Measurements from ENCODE around the gene ZNF687.

The ZNF687 gene, protein sequence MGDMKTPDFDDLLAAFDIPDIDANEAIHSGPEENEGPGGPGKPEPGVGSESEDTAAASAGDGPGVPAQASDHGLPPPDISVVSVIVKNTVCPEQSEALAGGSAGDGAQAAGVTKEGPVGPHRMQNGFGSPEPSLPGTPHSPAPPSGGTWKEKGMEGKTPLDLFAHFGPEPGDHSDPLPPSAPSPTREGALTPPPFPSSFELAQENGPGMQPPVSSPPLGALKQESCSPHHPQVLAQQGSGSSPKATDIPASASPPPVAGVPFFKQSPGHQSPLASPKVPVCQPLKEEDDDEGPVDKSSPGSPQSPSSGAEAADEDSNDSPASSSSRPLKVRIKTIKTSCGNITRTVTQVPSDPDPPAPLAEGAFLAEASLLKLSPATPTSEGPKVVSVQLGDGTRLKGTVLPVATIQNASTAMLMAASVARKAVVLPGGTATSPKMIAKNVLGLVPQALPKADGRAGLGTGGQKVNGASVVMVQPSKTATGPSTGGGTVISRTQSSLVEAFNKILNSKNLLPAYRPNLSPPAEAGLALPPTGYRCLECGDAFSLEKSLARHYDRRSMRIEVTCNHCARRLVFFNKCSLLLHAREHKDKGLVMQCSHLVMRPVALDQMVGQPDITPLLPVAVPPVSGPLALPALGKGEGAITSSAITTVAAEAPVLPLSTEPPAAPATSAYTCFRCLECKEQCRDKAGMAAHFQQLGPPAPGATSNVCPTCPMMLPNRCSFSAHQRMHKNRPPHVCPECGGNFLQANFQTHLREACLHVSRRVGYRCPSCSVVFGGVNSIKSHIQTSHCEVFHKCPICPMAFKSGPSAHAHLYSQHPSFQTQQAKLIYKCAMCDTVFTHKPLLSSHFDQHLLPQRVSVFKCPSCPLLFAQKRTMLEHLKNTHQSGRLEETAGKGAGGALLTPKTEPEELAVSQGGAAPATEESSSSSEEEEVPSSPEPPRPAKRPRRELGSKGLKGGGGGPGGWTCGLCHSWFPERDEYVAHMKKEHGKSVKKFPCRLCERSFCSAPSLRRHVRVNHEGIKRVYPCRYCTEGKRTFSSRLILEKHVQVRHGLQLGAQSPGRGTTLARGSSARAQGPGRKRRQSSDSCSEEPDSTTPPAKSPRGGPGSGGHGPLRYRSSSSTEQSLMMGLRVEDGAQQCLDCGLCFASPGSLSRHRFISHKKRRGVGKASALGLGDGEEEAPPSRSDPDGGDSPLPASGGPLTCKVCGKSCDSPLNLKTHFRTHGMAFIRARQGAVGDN

DNA sequence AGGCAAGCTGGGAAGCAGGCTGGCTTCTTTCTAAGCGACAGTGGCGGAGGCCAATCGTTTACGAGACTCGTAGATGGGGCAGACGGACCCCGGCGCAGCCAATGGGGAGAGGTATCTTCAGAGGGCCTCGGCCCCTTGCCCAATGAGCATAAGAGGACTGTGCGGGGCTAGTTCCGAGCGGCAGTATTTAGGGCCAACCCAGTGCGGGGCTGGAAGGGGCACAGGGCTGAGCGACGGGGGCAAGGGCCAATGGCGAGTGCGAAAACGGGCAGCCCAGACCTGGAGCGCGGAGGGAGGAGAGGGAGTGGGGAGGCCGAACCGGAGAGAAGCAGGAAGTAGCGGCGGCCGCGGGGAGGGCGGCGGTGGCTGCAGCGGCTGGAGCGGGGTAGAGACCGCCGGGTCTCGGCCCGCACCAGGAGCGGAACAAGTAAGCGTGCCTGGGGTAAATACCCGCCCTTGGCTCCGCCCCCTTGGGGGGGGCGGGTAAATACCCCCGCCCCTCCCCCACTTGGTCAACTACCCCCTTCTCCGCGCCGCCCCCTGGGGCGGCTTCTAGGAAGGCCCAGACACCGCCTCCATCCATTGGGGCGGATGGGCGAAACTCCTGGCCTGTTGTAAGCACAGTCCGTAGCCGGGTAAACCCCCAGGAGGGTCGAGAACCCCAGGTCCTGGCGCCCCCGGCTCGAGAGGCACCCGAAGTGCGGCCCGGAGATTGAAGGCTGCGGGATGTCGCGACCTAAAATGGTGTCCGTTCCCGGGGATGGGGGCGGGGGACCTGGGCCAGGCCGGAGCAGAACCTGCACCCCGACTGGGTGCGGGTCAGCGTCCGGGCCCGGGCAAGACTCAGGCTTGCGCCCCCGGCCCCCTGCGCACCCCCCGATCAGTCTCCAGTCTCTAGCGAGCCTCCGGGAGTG is at the start of gene ZNF687:
Gene ZNF687 (plus strand): TSS at position 331 of the 914 bp plus-strand sequence. CDS start 3,993 bp downstream, outside the sequence.
- TF ChIP-seq, protein P1, sequence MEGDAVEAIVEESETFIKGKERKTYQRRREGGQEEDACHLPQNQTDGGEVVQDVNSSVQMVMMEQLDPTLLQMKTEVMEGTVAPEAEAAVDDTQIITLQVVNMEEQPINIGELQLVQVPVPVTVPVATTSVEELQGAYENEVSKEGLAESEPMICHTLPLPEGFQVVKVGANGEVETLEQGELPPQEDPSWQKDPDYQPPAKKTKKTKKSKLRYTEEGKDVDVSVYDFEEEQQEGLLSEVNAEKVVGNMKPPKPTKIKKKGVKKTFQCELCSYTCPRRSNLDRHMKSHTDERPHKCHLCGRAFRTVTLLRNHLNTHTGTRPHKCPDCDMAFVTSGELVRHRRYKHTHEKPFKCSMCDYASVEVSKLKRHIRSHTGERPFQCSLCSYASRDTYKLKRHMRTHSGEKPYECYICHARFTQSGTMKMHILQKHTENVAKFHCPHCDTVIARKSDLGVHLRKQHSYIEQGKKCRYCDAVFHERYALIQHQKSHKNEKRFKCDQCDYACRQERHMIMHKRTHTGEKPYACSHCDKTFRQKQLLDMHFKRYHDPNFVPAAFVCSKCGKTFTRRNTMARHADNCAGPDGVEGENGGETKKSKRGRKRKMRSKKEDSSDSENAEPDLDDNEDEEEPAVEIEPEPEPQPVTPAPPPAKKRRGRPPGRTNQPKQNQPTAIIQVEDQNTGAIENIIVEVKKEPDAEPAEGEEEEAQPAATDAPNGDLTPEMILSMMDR (IDR thresholded peaks at IDR 0.05; ENCODE audit: unreplicated experiment in 3 of 3), result no peak
- peaks cover 17% of the 10 kb centered on the region for H3K4me1 Mint-ChIP-seq
- H3K36me3 Mint-ChIP-seq (ENCODE audit: low read depth), result peaks cover 16% of the 10 kb centered on the region
- peak within 1 kb of the TSS; percentile 98 to 100 (median 99) for H3K27ac Mint-ChIP-seq
- H3K4me3 Mint-ChIP-seq, result peak within 1 kb of the TSS; percentile 98 to 99 (median 98)
- no peaks in the 10 kb centered on the region for H3K27me3 Mint-ChIP-seq (ENCODE audit: low read depth)
- H3K9me3 Mint-ChIP-seq, result no peaks in the 10 kb centered on the region

DNA sequence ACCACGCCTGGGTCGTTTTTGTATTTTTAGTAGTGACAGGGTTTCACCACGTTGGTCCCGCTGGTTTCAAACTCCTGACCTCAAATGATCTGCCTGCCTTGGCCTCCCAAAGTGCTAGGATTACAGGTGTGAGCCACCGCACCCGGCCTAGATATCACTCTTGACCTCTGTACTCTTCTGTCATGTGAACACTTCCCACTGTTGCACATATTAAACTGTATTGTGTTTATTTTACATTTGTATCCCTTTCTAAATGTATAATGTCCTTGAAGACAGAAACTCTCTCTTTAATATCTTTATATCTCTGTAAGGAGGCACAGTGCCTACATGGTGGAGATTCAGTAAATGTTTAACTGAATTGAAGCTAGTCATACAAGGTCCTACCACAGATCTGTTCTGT is 46.9 kb upstream of the ZNF687 start:
- Mint-ChIP-seq H3K27me3 (ENCODE audit: low read depth) (no peaks in the 10 kb centered on the region), H3K27ac (no peak overlapping the region), H3K4me1 (no peaks in the 10 kb centered on the region), H3K9me3 (no peaks in the 10 kb centered on the region), H3K4me3 (no peak overlapping the region), H3K36me3 (ENCODE audit: low read depth) (peaks cover 88% of the 10 kb centered on the region)
- TF ChIP-seq, protein P1 (IDR thresholded peaks at IDR 0.05; ENCODE audit: unreplicated experiment in 3 of 3), result no peak

DNA sequence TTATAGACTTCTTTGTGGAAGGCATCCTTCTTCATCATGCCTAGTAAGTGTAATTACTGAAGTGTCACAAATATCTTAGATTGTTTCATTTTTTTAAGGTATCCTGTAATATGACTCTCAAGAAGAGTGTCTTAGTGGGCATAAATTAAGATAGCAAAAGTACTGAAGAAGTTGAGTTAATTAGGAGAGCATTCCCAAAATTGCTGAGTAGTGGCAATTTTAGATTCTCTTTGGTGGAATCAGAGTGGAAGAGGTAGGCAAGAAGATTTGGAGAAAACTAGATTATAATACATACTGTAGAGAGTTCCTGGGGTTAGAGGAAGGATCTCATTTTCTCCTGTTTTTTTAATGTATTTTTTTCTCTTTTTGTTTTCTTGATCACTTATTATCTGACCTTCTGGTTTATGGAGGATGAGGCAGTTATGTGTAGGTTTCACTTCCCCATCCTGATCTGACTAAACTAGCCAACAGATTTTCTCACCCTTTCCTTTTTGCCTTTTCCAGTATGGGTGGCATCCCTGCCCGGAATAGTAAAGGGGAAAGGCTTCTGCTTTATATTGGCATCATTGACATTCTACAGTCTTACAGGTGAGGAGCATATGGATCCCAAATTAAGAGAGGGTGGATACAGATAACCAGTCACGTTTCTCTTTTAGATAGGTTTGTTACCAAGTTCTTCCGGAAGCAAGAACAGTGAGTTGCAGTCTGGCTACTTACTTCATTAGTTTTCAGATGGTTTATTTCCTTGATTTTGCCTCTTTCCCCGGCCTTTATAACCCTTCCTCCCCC is 44.2 kb upstream of the ZNF687 start:
- Mint-ChIP-seq H3K4me1 (no peaks in the 10 kb centered on the region), H3K27me3 (ENCODE audit: low read depth) (no peaks in the 10 kb centered on the region), H3K27ac (no peak overlapping the region), H3K36me3 (ENCODE audit: low read depth) (peaks cover 82% of the 10 kb centered on the region), H3K4me3 (no peak overlapping the region), H3K9me3 (no peaks in the 10 kb centered on the region)
- TF ChIP-seq, protein P1 (IDR thresholded peaks at IDR 0.05; ENCODE audit: unreplicated experiment in 3 of 3), result no peak

DNA sequence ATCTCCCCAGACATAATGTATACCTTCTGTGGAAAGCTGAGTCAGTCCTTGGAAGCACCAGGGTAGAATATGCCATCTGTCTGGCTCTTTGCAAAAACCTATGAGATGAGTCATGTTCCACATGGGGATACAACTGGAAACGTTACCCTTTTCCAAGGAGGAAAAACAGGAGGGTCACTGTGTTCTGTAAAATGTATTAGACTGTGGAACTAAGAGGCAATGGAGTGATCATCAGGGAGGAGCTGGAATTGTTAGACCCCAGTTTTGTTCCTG is 43.7 kb upstream of the ZNF687 start:
- no peak overlapping the region for H3K27ac Mint-ChIP-seq
- H3K36me3 Mint-ChIP-seq (ENCODE audit: low read depth), result peaks cover 87% of the 10 kb centered on the region
- no peaks in the 10 kb centered on the region for H3K27me3 Mint-ChIP-seq (ENCODE audit: low read depth)
- TF ChIP-seq, protein P1 (IDR thresholded peaks at IDR 0.05; ENCODE audit: unreplicated experiment in 3 of 3), result no peak
- no peak overlapping the region for H3K4me3 Mint-ChIP-seq
- no peaks in the 10 kb centered on the region for H3K9me3 Mint-ChIP-seq
- no peaks in the 10 kb centered on the region for H3K4me1 Mint-ChIP-seq

Measured in nephron (organoid).